Keratinocyte (primary cell): ENCODE data around the gene SKAP1. TPM values are rescaled to one million over a fixed set of nuclear protein-coding genes. Genes with fewer than 3 reads are reported as not detected.

Source experiments
- DNase-seq: peaks from one replicate; pipeline ENCODE4 v3.0.0-alpha.2; 2011; ENCODE audit warnings: low read depth, missing footprints, low spot score
- FAIRE-seq: peaks from 2 replicates; lab custom pipeline; 2011; peaks lifted over from hg19 to GRCh38; lab: Jason Lieb, UNC
- H2AFZ ChIP-seq: 2 replicates; pipeline ENCODE4 v1.6.0; 2012; ENCODE audit warnings: low read length, control low read depth, inconsistent platforms; ENCODE audit not compliant: control insufficient read depth
- H3K27ac ChIP-seq: 2 replicates; pipeline ENCODE4 v1.5.1; 2011; ENCODE audit warnings: low read length; ENCODE audit not compliant: control insufficient read depth, insufficient read depth
- H3K27me3 ChIP-seq: 3 replicates; pipeline ENCODE4 v1.6.0; 2011; ENCODE audit warnings: low read length; ENCODE audit not compliant: control insufficient read depth, insufficient read depth; ENCODE audit errors: extremely low read depth
- H3K36me3 ChIP-seq, 2 experiments: 2 replicates in 1 of 2; 3 replicates in 1 of 2; pipeline ENCODE4 v1.5.1; 2011; ENCODE audit warnings: low read length in 2 of 2, mild to moderate bottlenecking in 1 of 2; ENCODE audit not compliant: control insufficient read depth in 2 of 2, insufficient read depth in 2 of 2; ENCODE audit errors: extremely low read depth in 1 of 2
- H3K4me1 ChIP-seq: 3 replicates; pipeline ENCODE4 v1.5.1; 2011; ENCODE audit warnings: low read length; ENCODE audit not compliant: control insufficient read depth, insufficient read depth; ENCODE audit errors: extremely low read depth
- H3K4me2 ChIP-seq: 3 replicates; pipeline ENCODE4 v1.6.0; 2011; ENCODE audit warnings: low read depth, low read length; ENCODE audit not compliant: control insufficient read depth, insufficient read depth; ENCODE audit errors: extremely low read depth
- H3K4me3 ChIP-seq, 3 experiments: fragments of 200-600 bp in 1 of 3; sonication (generic) in 1 of 3; 2 replicates in 2 of 3; 3 replicates in 1 of 3; pipeline ENCODE4 v1.5.1; 2011 to 2016; ENCODE audit warnings: low read length in 3 of 3, mild to moderate bottlenecking in 3 of 3, control low read depth in 2 of 3, inconsistent platforms in 1 of 3, low read depth in 1 of 3, mixed read lengths in 1 of 3, mixed run types in 1 of 3, moderate library complexity in 1 of 3; ENCODE audit not compliant: control insufficient read depth in 2 of 3, insufficient read depth in 2 of 3; ENCODE audit errors: extremely low read depth in 1 of 3
- H3K79me2 ChIP-seq: 2 replicates; pipeline ENCODE4 v1.6.0; 2012; ENCODE audit warnings: low read length; ENCODE audit not compliant: control insufficient read depth, insufficient read depth
- H3K9ac ChIP-seq: 3 replicates; pipeline ENCODE4 v1.6.0; 2011; ENCODE audit warnings: low read length; ENCODE audit not compliant: control insufficient read depth, insufficient read depth; ENCODE audit errors: extremely low read depth
- H3K9me1 ChIP-seq: 3 replicates; pipeline ENCODE4 v1.6.0; 2011; ENCODE audit warnings: low read length; ENCODE audit not compliant: control insufficient read depth, insufficient read depth; ENCODE audit errors: extremely low read depth
- H3K9me3 ChIP-seq: 2 replicates; pipeline ENCODE4 v1.5.1; 2012; ENCODE audit warnings: low read depth, low read length; ENCODE audit not compliant: control insufficient read depth
- H4K20me1 ChIP-seq: 3 replicates; pipeline ENCODE4 v1.6.0; 2011; ENCODE audit warnings: low read length; ENCODE audit not compliant: control insufficient read depth, insufficient read depth; ENCODE audit errors: extremely low read depth
- EZH2 ChIP-seq: IDR thresholded peaks from one replicate; pipeline ENCODE4 v1.6.1; 2012; ENCODE audit warnings: inconsistent platforms, mild to moderate bottlenecking, low read length, moderate library complexity
- dilution Hi-C: fragments of 300-500 bp; cut with MboI; formaldehyde crosslinking; loops from one replicate; pipeline ENCODE4 v1.7.0; 2020; ENCODE audit warnings: low sequenced_read_pairs; ENCODE audit not compliant: extremely low pct_ligation_motif_present
- polyA plus RNA-seq, 5 experiments: library from polyadenylated mRNA; depleted of rRNA in 3 of 5; stranded (reverse) in 3 of 5; stranded (forward) in 1 of 5; unstranded in 1 of 5; fragments of >200 nt; gene quantifications; 1 replicate in 1 of 5; 2 replicates in 3 of 5; 3 replicates in 1 of 5; pipeline versions ENCODE4 v1.2.1 to v1.2.3, GENCODE V29; 2011 to 2012; ENCODE audit warnings: missing spikeins in 2 of 5, low read depth in 1 of 5, low replicate concordance in 1 of 5
- TF ChIP-seq, protein P1 (sequence below), 3 experiments: IDR thresholded peaks in 1 of 3; conservative IDR thresholded peaks in 1 of 3; optimal IDR thresholded peaks in 1 of 3; 2 replicates in 2 of 3; 3 replicates in 1 of 3; pipeline versions ENCODE3 to v1.5.1; 2011; ENCODE audit warnings: low read length in 3 of 3, mild to moderate bottlenecking in 3 of 3, moderate library complexity in 2 of 3, control low read depth in 1 of 3, inconsistent platforms in 1 of 3; ENCODE audit not compliant: insufficient read depth in 2 of 3; ENCODE audit errors: extremely low read depth in 1 of 3

Gene SKAP1
- polyA plus RNA-seq, 1 donor (not counting 4 experiments of a cell fraction or from before 2014, with no cell fraction given) = not detected

DNA sequence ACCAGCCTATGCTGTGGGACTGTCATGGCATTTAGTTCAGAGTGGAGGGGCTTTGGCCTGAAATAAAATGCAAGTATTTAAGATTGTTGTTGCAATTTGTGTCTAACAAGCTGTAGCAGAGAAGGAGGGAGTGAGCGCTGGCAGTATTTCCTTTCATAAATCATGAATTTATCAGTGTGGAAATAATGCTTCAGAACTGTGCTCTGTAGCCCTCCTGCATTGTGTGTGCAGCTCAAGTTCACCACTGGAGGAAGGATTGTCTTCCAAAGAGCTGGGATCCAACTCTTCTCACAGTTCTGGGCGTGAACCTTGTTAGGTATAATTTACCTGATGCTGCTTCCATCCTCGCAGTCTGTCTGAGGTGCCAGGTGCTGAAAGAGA lies 307.4 kb downstream of the SKAP1 start:
- Histone ChIP-seq H3K9me3 (no peaks in the 10 kb centered on the region), H3K4me1 (peaks cover 14% of the 10 kb centered on the region), H4K20me1 (no peaks in the 10 kb centered on the region), H3K27ac (no peak overlapping the region), H3K9ac (no peak overlapping the region), H3K27me3 (no peaks in the 10 kb centered on the region), H3K4me3 (no peak overlapping the region), H3K9me1 (no peaks in the 10 kb centered on the region), H3K36me3 (peaks cover 21 to 23% of the 10 kb centered on the region in 2 experiments), H2AFZ (no peak overlapping the region), H3K4me2 (no peak overlapping the region), H3K79me2 (no peaks in the 10 kb centered on the region)
- TF ChIP-seq, protein P1, sequence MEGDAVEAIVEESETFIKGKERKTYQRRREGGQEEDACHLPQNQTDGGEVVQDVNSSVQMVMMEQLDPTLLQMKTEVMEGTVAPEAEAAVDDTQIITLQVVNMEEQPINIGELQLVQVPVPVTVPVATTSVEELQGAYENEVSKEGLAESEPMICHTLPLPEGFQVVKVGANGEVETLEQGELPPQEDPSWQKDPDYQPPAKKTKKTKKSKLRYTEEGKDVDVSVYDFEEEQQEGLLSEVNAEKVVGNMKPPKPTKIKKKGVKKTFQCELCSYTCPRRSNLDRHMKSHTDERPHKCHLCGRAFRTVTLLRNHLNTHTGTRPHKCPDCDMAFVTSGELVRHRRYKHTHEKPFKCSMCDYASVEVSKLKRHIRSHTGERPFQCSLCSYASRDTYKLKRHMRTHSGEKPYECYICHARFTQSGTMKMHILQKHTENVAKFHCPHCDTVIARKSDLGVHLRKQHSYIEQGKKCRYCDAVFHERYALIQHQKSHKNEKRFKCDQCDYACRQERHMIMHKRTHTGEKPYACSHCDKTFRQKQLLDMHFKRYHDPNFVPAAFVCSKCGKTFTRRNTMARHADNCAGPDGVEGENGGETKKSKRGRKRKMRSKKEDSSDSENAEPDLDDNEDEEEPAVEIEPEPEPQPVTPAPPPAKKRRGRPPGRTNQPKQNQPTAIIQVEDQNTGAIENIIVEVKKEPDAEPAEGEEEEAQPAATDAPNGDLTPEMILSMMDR (optimal IDR thresholded peaks at IDR 0.05 in 1 of 3, IDR thresholded peaks at IDR 0.05 in 1 of 3, conservative IDR thresholded peaks at IDR 0.05 in 1 of 3; ENCODE audit: extremely low read depth in 1 of 3, insufficient read depth in 2 of 3, low read length in 3 of 3) = no peak
- no peak for TF ChIP-seq EZH2
- FAIRE-seq = no peak
- DNase-seq = no peak
- dilution Hi-C loops = no loop called here

DNA sequence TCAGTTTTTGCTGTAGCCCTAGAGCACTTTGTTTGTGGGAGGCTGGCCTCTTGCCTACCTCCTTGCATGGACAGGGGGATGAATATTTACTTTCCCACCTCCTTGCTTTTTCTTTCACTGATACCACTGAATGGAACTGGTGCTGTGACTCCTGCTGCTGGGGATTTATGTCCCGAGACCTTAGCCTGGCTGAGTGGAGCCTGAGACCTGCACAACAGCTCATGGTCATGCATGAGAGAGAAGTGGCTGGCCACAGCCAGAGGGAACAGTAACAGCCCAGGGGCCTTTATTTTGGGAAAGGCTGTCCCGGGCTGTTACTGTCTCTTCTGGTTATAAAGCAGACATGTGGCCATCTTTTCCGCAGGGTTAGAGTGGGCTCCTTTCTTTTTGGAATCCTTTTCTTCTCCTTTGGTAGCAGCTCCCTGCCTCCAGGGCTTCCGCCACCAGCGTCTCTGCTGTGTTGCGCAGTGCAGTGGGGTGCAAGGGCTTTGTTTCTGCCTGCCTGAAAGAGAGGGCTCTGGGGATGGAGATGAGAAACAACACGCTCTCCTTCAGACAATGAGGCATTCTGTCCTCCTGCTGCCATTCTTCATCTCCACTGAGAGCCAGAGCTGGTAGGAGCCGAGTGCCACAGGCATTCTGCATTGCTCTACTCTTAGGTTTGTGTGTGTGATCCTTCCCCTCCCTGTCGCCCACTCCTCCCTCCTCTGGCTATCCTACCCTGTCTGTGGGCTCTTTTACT lies 307.9 kb downstream of the SKAP1 start:
- FAIRE-seq (no peak), DNase-seq (no peak)
- no peak overlapping the region for H3K4me3 ChIP-seq
- H4K20me1 ChIP-seq = no peaks in the 10 kb centered on the region
- no peaks in the 10 kb centered on the region for H3K27me3 ChIP-seq
- H3K79me2 ChIP-seq = no peaks in the 10 kb centered on the region
- no peaks in the 10 kb centered on the region for H3K9me1 ChIP-seq
- no peak for TF ChIP-seq EZH2
- TF ChIP-seq, protein P1 (optimal IDR thresholded peaks at IDR 0.05 in 1 of 3, IDR thresholded peaks at IDR 0.05 in 1 of 3, conservative IDR thresholded peaks at IDR 0.05 in 1 of 3; ENCODE audit: extremely low read depth in 1 of 3, insufficient read depth in 2 of 3, low read length in 3 of 3) = no peak
- H3K9ac ChIP-seq = no peak overlapping the region
- H3K9me3 ChIP-seq = no peaks in the 10 kb centered on the region
- H3K4me2 ChIP-seq = no peak overlapping the region
- dilution Hi-C loops = no loop called here
- peaks cover 21 to 23% of the 10 kb centered on the region in 2 experiments for H3K36me3 ChIP-seq
- no peak overlapping the region for H2AFZ ChIP-seq
- no peak overlapping the region for H3K27ac ChIP-seq
- H3K4me1 ChIP-seq = peaks cover 8% of the 10 kb centered on the region
